Gastrocnemius medialis (tissue), 4 donors: ENCODE results near the gene ROR1. TPM values are rescaled to one million over a fixed set of nuclear protein-coding genes. Genes with fewer than 3 reads are reported as not detected.
"Not testable (repeated sequence)": the region's sequence is repeated elsewhere in the genome, so short reads cannot be mapped to it uniquely, and the experiment has no call there.

Source experiments
- ATAC-seq, 2 donors: fragments of 150-250 bp; one replicate each; pipeline ENCODE4 v1.9.1; 2016
- DNase-seq, 2 donors: peaks; one replicate each; pipeline ENCODE4 v3.0.0-alpha.2; 2019
- H3K27ac ChIP-seq, 4 donors: fragments of 200-600 bp; sonication (generic); 1 replicate in 1 of 4; 2 replicates in 3 of 4; pipeline ENCODE4 v1.5.1; 2016 to 2018; ENCODE audit warnings: mild to moderate bottlenecking in 2 of 4, moderate library complexity in 1 of 4
- H3K27me3 ChIP-seq, 3 donors: fragments of 200-600 bp; sonication (generic) in 2 of 3; 1 replicate in 1 of 3; 2 replicates in 2 of 3; pipeline versions ENCODE4 v1.5.1 to v1.6.0; 2016 to 2019; ENCODE audit warnings: mild to moderate bottlenecking in 1 of 3, moderate library complexity in 1 of 3
- H3K36me3 ChIP-seq, 2 donors: fragments of 200-600 bp; sonication (generic) in 1 of 2; one replicate each; pipeline ENCODE4 v1.5.1; 2017 to 2018
- H3K4me1 ChIP-seq, 2 donors: fragments of 200-600 bp; sonication (generic) in 1 of 2; one replicate each; pipeline ENCODE4 v1.5.1; 2016 to 2017; ENCODE audit warnings: mild to moderate bottlenecking in 2 of 2
- H3K4me3 ChIP-seq, 4 donors: fragments of 200-600 bp; sonication (generic) in 3 of 4; 1 replicate in 1 of 4; 2 replicates in 3 of 4; pipeline ENCODE4 v1.5.1; 2016 to 2019; ENCODE audit warnings: mild to moderate bottlenecking in 2 of 4
- H3K9me3 ChIP-seq, 3 donors: fragments of 200-600 bp; sonication (generic) in 2 of 3; 1 replicate in 1 of 3; 2 replicates in 2 of 3; pipeline ENCODE4 v1.5.1; 2016 to 2019
- CTCF ChIP-seq, 5 experiments: fragments of 450-650 bp in 3 of 5; fragments of 200-600 bp in 2 of 5; sonication (generic) in 2 of 5; IDR thresholded peaks in 4 of 5; conservative IDR thresholded peaks in 1 of 5; 1 replicate in 4 of 5; 2 replicates in 1 of 5; pipeline ENCODE4 v1.5.1; 2016 to 2019; ENCODE audit warnings: antibody characterized with exemption in 5 of 5, mild to moderate bottlenecking in 3 of 5, moderate library complexity in 3 of 5
- POLR2A ChIP-seq, 2 donors: fragments of 450-650 bp; IDR thresholded peaks; one replicate each; pipeline ENCODE4 v1.6.1; 2017; ENCODE audit warnings: antibody characterized with exemption in 2 of 2, mild to moderate bottlenecking in 2 of 2, moderate library complexity in 2 of 2
- in situ Hi-C, 4 donors: fragments of 200-750 bp; cut with MboI; loops; one replicate each; pipeline versions ENCODE4 v1.15.0 to v1.8.0; 2017; ENCODE audit warnings: low sequenced_read_pairs in 4 of 4
- intact Hi-C: fragments of 100-400 bp; cut with DNase I; formaldehyde crosslinking; loops from one replicate; pipeline ENCODE4 v1.15.1; 2023; ENCODE audit warnings: low total_unique reads
- total RNA-seq, 4 donors: library from RNA; depleted of rRNA; stranded (reverse); fragments of >200 nt; gene quantifications; one replicate each; pipeline versions ENCODE4 v1.1.0 to v1.2.3, GENCODE V29; 2016

The ROR1 gene
- total RNA-seq, 4 donors from 2014 or later = 2.5 to 4.3 (median 3.6) TPM

- no peak overlapping the region for H3K4me3 ChIP-seq
These were observed 449.7 kb downstream of the ROR1 start for GRCh38 chr1:64223329-64224151.

GRCh38 chr1:64224236-64224635 lies 450.4 kb downstream of the ROR1 start:
- DNase-seq, ATAC-seq, H3K27ac ChIP-seq, H3K27me3 ChIP-seq, in situ Hi-C loops, H3K36me3 ChIP-seq, H3K4me3 ChIP-seq, intact Hi-C loops, H3K4me1 ChIP-seq, H3K9me3 ChIP-seq: not testable (repeated sequence)

More at GRCh38 chr1:64223329-64224151, 449.7 kb downstream of the ROR1 start:
- Histone ChIP-seq H3K36me3 (no peaks in the 10 kb centered on the region), H3K27me3 (no peaks in the 10 kb centered on the region), H3K27ac (no peak overlapping the region), H3K4me1 (no peaks in the 10 kb centered on the region), H3K9me3 (no peaks in the 10 kb centered on the region)
- no peak for DNase-seq
- in situ Hi-C loops = no loop called here
- TF ChIP-seq CTCF (IDR thresholded peaks at IDR 0.05 in 4 of 5, conservative IDR thresholded peaks at IDR 0.05 in 1 of 5) = no peak
- TF ChIP-seq POLR2A (IDR thresholded peaks at IDR 0.05) = no peak
- ATAC-seq = no peak
- intact Hi-C loops = no loop called here

- Histone ChIP-seq H3K4me1 (no peaks in the 10 kb centered on the region), H3K9me3 (no peaks in the 10 kb centered on the region), H3K36me3 (no peaks in the 10 kb centered on the region), H3K4me3 (no peak overlapping the region), H3K27ac (no peak overlapping the region), H3K27me3 (no peaks in the 10 kb centered on the region)
- intact Hi-C loops (no loop called here), in situ Hi-C loops (loop anchor here in 1 of 4 donors (25.0 kb wide), 1 partner anchor 541 kb away; no protein-coding TSS in a partner anchor)
- ATAC-seq (no peak), DNase-seq (no peak)
- TF ChIP-seq CTCF (IDR thresholded peaks at IDR 0.05 in 4 of 5, conservative IDR thresholded peaks at IDR 0.05 in 1 of 5) (no peak), POLR2A (IDR thresholded peaks at IDR 0.05) (no peak)
These were observed 454.5 kb downstream of the ROR1 start for GRCh38 chr1:64228167-64228957.

- TF ChIP-seq POLR2A (IDR thresholded peaks at IDR 0.05) = no peak
- no peak for TF ChIP-seq CTCF (IDR thresholded peaks at IDR 0.05 in 4 of 5, conservative IDR thresholded peaks at IDR 0.05 in 1 of 5)
These were observed 455.5 kb downstream of the ROR1 start for GRCh38 chr1:64229307-64229706.

More at GRCh38 chr1:64229307-64229706, 455.5 kb downstream of the ROR1 start:
- Histone ChIP-seq H3K4me3 (no peak overlapping the region), H3K9me3 (no peaks in the 10 kb centered on the region), H3K36me3 (no peaks in the 10 kb centered on the region), H3K27me3 (no peaks in the 10 kb centered on the region), H3K4me1 (no peaks in the 10 kb centered on the region), H3K27ac (no peak overlapping the region)
- in situ Hi-C loops = loop anchor here in 1 of 4 donors (25.0 kb wide), 1 partner anchor 542 kb away; no protein-coding TSS in a partner anchor
- DNase-seq = no peak
- ATAC-seq = no peak
- intact Hi-C loops = no loop called here

Other genes starting within 250 kb of the ROR1 start
- 100 to 1,000 TPM; 320 to 713 (median 666) TPM for gene PGM1, start 180.6 kb upstream of the ROR1 start, total RNA-seq